A549 (cell line): ENCODE measurements around the gene GRID1. TPM values are rescaled to one million over a fixed set of nuclear protein-coding genes. Genes with fewer than 3 reads are reported as not detected.

Experiments used
- ATAC-seq, 2 experiments: fragments of 200-7000 bp in 1 of 2; fragments of >200 bp in 1 of 2; cut with Nextera tagmentation in 1 of 2; cut with Tn5 transposase in 1 of 2; 3 replicates each; pipeline versions ENCODE4 v1.8.0 to v1.9.1; 2018 to 2020; ENCODE audit warnings: mild to moderate bottlenecking in 1 of 2, moderate library complexity in 1 of 2
- CTCF ChIA-PET: fragments of 300-600 bp; sonication (Branson Sonifier 250); formaldehyde crosslinking; extraction: SDS; loops from one replicate; lab custom pipeline; 2021; ENCODE audit warnings: antibody characterized with exemption, inconsistent platforms; lab: Yijun Ruan, JAX
- POLR2A ChIA-PET: fragments of 350-600 bp; formaldehyde crosslinking; extraction: SDS; loops from one replicate; lab custom pipeline; 2021; ENCODE audit warnings: antibody characterized with exemption, inconsistent platforms; lab: Yijun Ruan, JAX
- DNase-seq, 2 experiments: peaks; one replicate each; pipeline versions ENCODE4 v3.0.0 to v3.0.0-alpha.2; 2011 to 2016; ENCODE audit warnings: low read depth in 1 of 2, low spot score in 1 of 2
- FAIRE-seq: peaks from 2 replicates; lab custom pipeline; 2011; peaks lifted over from hg19 to GRCh38; lab: Jason Lieb, UNC
- H3K27ac ChIP-seq, 2 experiments: fragments of >200 bp; sonication (Bioruptor Twin); formaldehyde crosslinking; 3 replicates each; pipeline ENCODE4 v1.5.1; 2016 to 2017
- H3K4me1 ChIP-seq: fragments of >200 bp; sonication (Bioruptor Twin); formaldehyde crosslinking; 3 replicates; pipeline ENCODE4 v1.6.1; 2016
- H3K4me2 ChIP-seq: fragments of >200 bp; sonication (Bioruptor Twin); formaldehyde crosslinking; 3 replicates; pipeline ENCODE4 v1.6.1; 2016
- H3K4me3 ChIP-seq: fragments of >200 bp; sonication (Bioruptor Twin); formaldehyde crosslinking; 3 replicates; pipeline ENCODE4 v1.5.1; 2016
- H3K9me3 ChIP-seq: fragments of >200 bp; sonication (Bioruptor Twin); formaldehyde crosslinking; 3 replicates; pipeline ENCODE4 v1.6.1; 2016
- CHD2 ChIP-seq: fragments of 150-350 bp; IDR thresholded peaks from 2 replicates; pipeline ENCODE4 v1.6.1; 2014; ENCODE audit warnings: low read length; ENCODE audit not compliant: partially characterized antibody
- EHF ChIP-seq: fragments of 250-450 bp; sonication (Bioruptor Pico); IDR thresholded peaks from 2 replicates; pipeline ENCODE4 v1.5.0; 2020; ENCODE audit warnings: mild to moderate bottlenecking
- EP300 ChIP-seq, 2 experiments: fragments of >200 bp; sonication (Bioruptor Twin); formaldehyde crosslinking; IDR thresholded peaks; 2 replicates in 1 of 2; 3 replicates in 1 of 2; pipeline ENCODE4 v1.6.1; 2016 to 2017
- ESRRA ChIP-seq: fragments of 150-350 bp; IDR thresholded peaks from 2 replicates; pipeline ENCODE4 v1.6.1; 2014; ENCODE audit warnings: mild to moderate bottlenecking, low read length, borderline replicate concordance
- FOSB ChIP-seq: fragments of 250-450 bp; sonication (Bioruptor Pico); IDR thresholded peaks from 2 replicates; pipeline ENCODE4 v1.5.0; 2020; ENCODE audit warnings: mild to moderate bottlenecking, moderate library complexity
- FOSL2 ChIP-seq, 2 experiments: fragments of 450-650 bp in 1 of 2; fragments of >200 bp in 1 of 2; sonication (Bioruptor Twin) in 1 of 2; formaldehyde crosslinking; IDR thresholded peaks; 2 replicates each; pipeline versions ENCODE4 v1.5.0 to v1.6.1; 2016 to 2020; ENCODE audit warnings: mild to moderate bottlenecking in 1 of 2, moderate library complexity in 1 of 2
- FOXS1 ChIP-seq: fragments of 250-450 bp; sonication (Bioruptor Pico); IDR thresholded peaks from 2 replicates; pipeline ENCODE4 v1.5.0; 2020; ENCODE audit warnings: mild to moderate bottlenecking, moderate library complexity
- GATA3 ChIP-seq: IDR thresholded peaks from 2 replicates; pipeline ENCODE4 v1.6.1; 2012; ENCODE audit warnings: borderline replicate concordance
- JUN ChIP-seq, 2 experiments: fragments of >200 bp; sonication (Bioruptor Twin); formaldehyde crosslinking; IDR thresholded peaks; 2 replicates in 1 of 2; 3 replicates in 1 of 2; pipeline ENCODE4 v1.6.1; 2016 to 2017
- JUNB ChIP-seq: fragments of >200 bp; sonication (Bioruptor Twin); formaldehyde crosslinking; IDR thresholded peaks from 2 replicates; pipeline ENCODE4 v1.6.1; 2016
- KDM1A ChIP-seq: fragments of 200-600 bp; sonication (generic); IDR thresholded peaks from 2 replicates; pipeline ENCODE4 v1.6.1; 2016; ENCODE audit warnings: low read depth, mild to moderate bottlenecking
- KDM5A ChIP-seq: fragments of 200-600 bp; sonication (generic); IDR thresholded peaks from 2 replicates; pipeline ENCODE4 v1.6.1; 2016; ENCODE audit warnings: antibody characterized with exemption, mild to moderate bottlenecking
- MAFK ChIP-seq: fragments of 450-650 bp; IDR thresholded peaks from 2 replicates; pipeline ENCODE4 v1.6.1; 2014; ENCODE audit not compliant: partially characterized antibody
- MAZ ChIP-seq: fragments of 150-350 bp; IDR thresholded peaks from 2 replicates; pipeline ENCODE4 v1.6.1; 2014; ENCODE audit warnings: antibody characterized with exemption, low read depth, low read length, borderline replicate concordance
- MYC ChIP-seq: IDR thresholded peaks from 2 replicates; pipeline ENCODE4 v1.6.1; 2012; ENCODE audit warnings: mild to moderate bottlenecking, inconsistent platforms, low read length, improper control_type of control experiment, borderline replicate concordance
- NFE2L2 ChIP-seq: fragments of 150-350 bp; conservative IDR thresholded peaks from 2 replicates; pipeline ENCODE4 v1.6.1; 2014; ENCODE audit warnings: low read length
- RAD21 ChIP-seq, 2 experiments: fragments of >200 bp in 1 of 2; sonication (Bioruptor Twin) in 1 of 2; formaldehyde crosslinking in 1 of 2; IDR thresholded peaks in 1 of 2; conservative IDR thresholded peaks in 1 of 2; 2 replicates in 1 of 2; 3 replicates in 1 of 2; pipeline ENCODE4 v1.6.1; 2012 to 2018; ENCODE audit warnings: inconsistent platforms in 1 of 2
- RARB ChIP-seq: fragments of 250-450 bp; sonication (Bioruptor Pico); IDR thresholded peaks from 2 replicates; pipeline ENCODE4 v1.8.0; 2021; ENCODE audit warnings: mild to moderate bottlenecking, moderate library complexity
- SMC3 ChIP-seq: fragments of >200 bp; sonication (Bioruptor Twin); formaldehyde crosslinking; IDR thresholded peaks from 3 replicates; pipeline ENCODE4 v1.6.1; 2018; ENCODE audit warnings: inconsistent platforms
- SREBF2 ChIP-seq: fragments of 450-650 bp; IDR thresholded peaks from 2 replicates; pipeline ENCODE4 v1.6.1; 2014; ENCODE audit warnings: mild to moderate bottlenecking, moderate library complexity
- TFCP2L1 ChIP-seq: fragments of 250-450 bp; sonication (Bioruptor Pico); IDR thresholded peaks from 2 replicates; pipeline ENCODE4 v1.5.0; 2021; ENCODE audit warnings: mild to moderate bottlenecking
- TP53 ChIP-seq: fragments of 250-450 bp; sonication (Bioruptor Pico); IDR thresholded peaks from 2 replicates; pipeline ENCODE4 v1.5.0; 2021; ENCODE audit warnings: mild to moderate bottlenecking, moderate library complexity
- ZNF302 ChIP-seq: fragments of 250-450 bp; sonication (Bioruptor Pico); IDR thresholded peaks from 2 replicates; pipeline ENCODE4 v1.9.0; 2021; ENCODE audit warnings: inconsistent platforms, mild to moderate bottlenecking, moderate library complexity
- ZSCAN20 ChIP-seq: fragments of 250-450 bp; sonication (Bioruptor Pico); IDR thresholded peaks from 2 replicates; pipeline ENCODE4 v1.8.0; 2022; ENCODE audit warnings: mild to moderate bottlenecking, moderate library complexity
- WGBS: methylation state at CpG from one replicate; pipeline ENCODE4 v1.1.6; 2017; ENCODE audit errors: missing lambda C conversion rate; 5-methylcytosine and 5-hydroxymethylcytosine counted together
- polyA plus RNA-seq, 4 experiments: library from polyadenylated mRNA; depleted of rRNA in 3 of 4; stranded (reverse); fragments of >200 nt; fragmentation: RNase III in 1 of 4; extraction: RNeasy Plus Mini Kit Qiagen cat#74134 plus additional on column Dnase treatment in 1 of 4; gene quantifications; 2 replicates in 3 of 4; 3 replicates in 1 of 4; pipeline ENCODE4 v1.2.3, GENCODE V29; 2011 to 2017
- TF ChIP-seq, protein P1 (sequence below): IDR thresholded peaks from 2 replicates; pipeline ENCODE4 v1.6.1; 2012
- TF ChIP-seq, protein P2 (sequence below): fragments of 150-350 bp; IDR thresholded peaks from 2 replicates; pipeline ENCODE4 v1.6.1; 2014; ENCODE audit warnings: low read depth, mild to moderate bottlenecking, low read length
- TF ChIP-seq, protein P3 (sequence below): fragments of 250-450 bp; sonication (Bioruptor Pico); IDR thresholded peaks from 2 replicates; pipeline ENCODE4 v1.5.0; 2020; ENCODE audit warnings: low read depth, mild to moderate bottlenecking, moderate library complexity
- TF ChIP-seq, protein P4 (sequence below): fragments of >200 bp; sonication (Bioruptor Twin); formaldehyde crosslinking; IDR thresholded peaks from 2 replicates; pipeline ENCODE4 v1.6.1; 2016
- TF ChIP-seq, protein P5 (sequence below): fragments of >200 bp; sonication (Bioruptor Twin); formaldehyde crosslinking; IDR thresholded peaks from 3 replicates; pipeline ENCODE4 v1.5.1; 2016
- TF ChIP-seq, protein P6 (sequence below): IDR thresholded peaks from 2 replicates; pipeline ENCODE4 v1.6.1; 2012; ENCODE audit warnings: low read depth, borderline replicate concordance

The GRID1 gene
- polyA plus RNA-seq, 2 of the 4 experiments (the other 2 are of a cell fraction): 0.14 to 0.30 TPM

DNA sequence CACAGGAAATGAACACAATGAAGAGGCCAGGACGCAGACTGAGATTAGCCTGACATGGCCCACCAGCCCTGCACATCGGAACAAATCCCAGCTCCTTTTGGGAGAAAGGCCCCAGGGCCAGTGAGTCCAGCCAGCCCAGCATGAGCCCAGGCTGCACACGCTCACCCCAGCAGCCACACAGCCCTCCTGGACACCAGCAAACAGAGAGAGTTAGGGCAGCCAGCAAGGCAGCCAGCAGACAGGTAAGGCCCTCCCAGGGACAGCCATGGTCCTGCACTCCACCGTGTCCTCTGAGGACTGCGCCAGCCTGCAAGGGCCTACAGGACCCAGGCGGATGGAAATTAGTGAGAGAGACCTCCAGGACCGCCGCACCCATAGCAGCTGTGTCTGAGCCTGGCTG is 8.1 kb upstream of the GRID1 start:
- no peak overlapping the region for H3K27ac ChIP-seq
- no peak overlapping the region for H3K4me3 ChIP-seq
- DNase-seq (no peak), FAIRE-seq (no peak), ATAC-seq (no peak)
- POLR2A ChIA-PET: no interaction called here
- H3K4me2 ChIP-seq: no peak overlapping the region
- no peaks in the 10 kb centered on the region for H3K4me1 ChIP-seq
- WGBS: 47% methylated on average over 8 of the region's 8 CpGs
- CTCF ChIA-PET: interaction anchor here (0.7 to 1.8 kb wide), 4 partner anchors 25 to 1834 kb away, joined by 4 to 9 read pairs (median 4); no protein-coding TSS in a partner anchor
- no peaks in the 10 kb centered on the region for H3K9me3 ChIP-seq
- TF ChIP-seq, protein P1, sequence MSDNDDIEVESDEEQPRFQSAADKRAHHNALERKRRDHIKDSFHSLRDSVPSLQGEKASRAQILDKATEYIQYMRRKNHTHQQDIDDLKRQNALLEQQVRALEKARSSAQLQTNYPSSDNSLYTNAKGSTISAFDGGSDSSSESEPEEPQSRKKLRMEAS: no peak
- TF ChIP-seq ZSCAN20: no peak
- TF ChIP-seq MYC: no peak

DNA sequence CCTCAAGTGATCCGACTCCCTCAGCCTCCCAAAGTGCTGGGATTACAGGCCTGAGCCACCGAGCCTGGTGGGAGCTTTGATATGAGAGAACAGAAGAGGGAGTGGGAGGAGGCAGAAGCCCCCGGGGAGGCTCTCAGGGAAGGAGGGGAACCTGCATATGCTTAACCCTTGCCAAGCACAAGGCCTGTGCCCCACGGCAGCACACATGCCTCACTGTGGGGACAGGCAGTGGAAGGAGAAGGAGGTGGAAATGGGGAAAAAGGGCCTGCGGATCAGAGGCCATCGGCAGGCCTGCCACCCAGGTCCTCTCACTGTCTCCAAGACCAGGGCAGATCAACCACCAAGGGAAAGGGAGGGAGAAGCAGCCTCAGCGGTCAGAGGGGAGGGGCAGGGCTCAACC is 7.2 kb upstream of the GRID1 start:
- WGBS: 63% methylated on average over 7 of the region's 7 CpGs
- DNase-seq (no peak), ATAC-seq (no peak), FAIRE-seq (no peak)
- ChIA-PET POLR2A (no interaction called here), CTCF (no interaction called here)
- Histone ChIP-seq H3K4me3 (no peak overlapping the region), H3K4me2 (no peak overlapping the region), H3K4me1 (no peaks in the 10 kb centered on the region), H3K9me3 (no peaks in the 10 kb centered on the region), H3K27ac (no peak overlapping the region)
- TF ChIP-seq, protein P1: no peak
- TF ChIP-seq ESRRA (no peak), FOSL2 (IDR thresholded peaks at IDR 0.05) (no peak), FOSL2 (CRISPR knock-in tag; IDR thresholded peaks at IDR 0.05) (no peak), NFE2L2 (no peak), KDM1A (no peak), ZSCAN20 (no peak), FOSB (no peak), RARB (CRISPR knock-in tag) (no peak), JUN (IDR thresholded peaks at IDR 0.05) (no peak), TP53 (no peak), ZNF302 (CRISPR knock-in tag) (no peak), MAZ (no peak), FOXS1 (CRISPR knock-in tag) (no peak), EP300 (IDR thresholded peaks at IDR 0.05) (no peak), RAD21 (conservative IDR thresholded peaks at IDR 0.05 in 1 of 2, IDR thresholded peaks at IDR 0.05 in 1 of 2) (no peak), SMC3 (no peak), TFCP2L1 (CRISPR knock-in tag) (no peak)
- TF ChIP-seq, protein P2, sequence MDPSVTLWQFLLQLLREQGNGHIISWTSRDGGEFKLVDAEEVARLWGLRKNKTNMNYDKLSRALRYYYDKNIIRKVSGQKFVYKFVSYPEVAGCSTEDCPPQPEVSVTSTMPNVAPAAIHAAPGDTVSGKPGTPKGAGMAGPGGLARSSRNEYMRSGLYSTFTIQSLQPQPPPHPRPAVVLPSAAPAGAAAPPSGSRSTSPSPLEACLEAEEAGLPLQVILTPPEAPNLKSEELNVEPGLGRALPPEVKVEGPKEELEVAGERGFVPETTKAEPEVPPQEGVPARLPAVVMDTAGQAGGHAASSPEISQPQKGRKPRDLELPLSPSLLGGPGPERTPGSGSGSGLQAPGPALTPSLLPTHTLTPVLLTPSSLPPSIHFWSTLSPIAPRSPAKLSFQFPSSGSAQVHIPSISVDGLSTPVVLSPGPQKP: no peak
- TF ChIP-seq, protein P3, sequence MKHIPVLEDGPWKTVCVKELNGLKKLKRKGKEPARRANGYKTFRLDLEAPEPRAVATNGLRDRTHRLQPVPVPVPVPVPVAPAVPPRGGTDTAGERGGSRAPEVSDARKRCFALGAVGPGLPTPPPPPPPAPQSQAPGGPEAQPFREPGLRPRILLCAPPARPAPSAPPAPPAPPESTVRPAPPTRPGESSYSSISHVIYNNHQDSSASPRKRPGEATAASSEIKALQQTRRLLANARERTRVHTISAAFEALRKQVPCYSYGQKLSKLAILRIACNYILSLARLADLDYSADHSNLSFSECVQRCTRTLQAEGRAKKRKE (CRISPR knock-in tag): no peak
- TF ChIP-seq, protein P4, sequence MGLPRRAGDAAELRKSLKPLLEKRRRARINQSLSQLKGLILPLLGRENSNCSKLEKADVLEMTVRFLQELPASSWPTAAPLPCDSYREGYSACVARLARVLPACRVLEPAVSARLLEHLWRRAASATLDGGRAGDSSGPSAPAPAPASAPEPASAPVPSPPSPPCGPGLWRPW: no peak

DNA sequence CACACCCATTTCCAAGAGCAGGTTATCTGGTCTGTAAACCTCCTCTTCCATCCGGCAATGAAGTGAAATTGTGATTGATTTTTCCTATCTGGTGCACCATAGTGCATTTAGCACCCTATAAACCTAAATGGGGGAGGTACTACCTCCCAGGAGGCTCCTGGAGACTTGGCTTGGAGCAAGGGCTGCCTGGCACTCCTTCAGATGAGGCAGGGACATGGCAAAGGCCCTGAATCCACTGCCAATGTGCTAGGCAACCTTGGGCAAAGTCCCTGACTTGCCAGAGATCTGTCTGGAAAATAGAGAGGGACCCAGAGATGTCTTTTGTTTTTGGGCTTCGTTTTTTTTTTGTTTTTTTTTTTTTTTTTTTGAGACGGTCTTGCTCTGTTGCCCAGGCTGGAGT is 6.7 kb upstream of the GRID1 start:
- DNase-seq: no peak
- 28% methylated on average over 2 of the region's 3 CpGs for WGBS
- Histone ChIP-seq H3K4me1 (no peaks in the 10 kb centered on the region), H3K27ac (no peak overlapping the region), H3K9me3 (no peaks in the 10 kb centered on the region), H3K4me2 (no peak overlapping the region), H3K4me3 (no peak overlapping the region)
- CTCF ChIA-PET: interaction anchor here (1.0 kb wide), 1 partner anchor 9 kb away, joined by 3 read pairs; no protein-coding TSS in a partner anchor
- POLR2A ChIA-PET: no interaction called here
- ATAC-seq: no peak
- no peak for FAIRE-seq
- TF ChIP-seq, protein P5, sequence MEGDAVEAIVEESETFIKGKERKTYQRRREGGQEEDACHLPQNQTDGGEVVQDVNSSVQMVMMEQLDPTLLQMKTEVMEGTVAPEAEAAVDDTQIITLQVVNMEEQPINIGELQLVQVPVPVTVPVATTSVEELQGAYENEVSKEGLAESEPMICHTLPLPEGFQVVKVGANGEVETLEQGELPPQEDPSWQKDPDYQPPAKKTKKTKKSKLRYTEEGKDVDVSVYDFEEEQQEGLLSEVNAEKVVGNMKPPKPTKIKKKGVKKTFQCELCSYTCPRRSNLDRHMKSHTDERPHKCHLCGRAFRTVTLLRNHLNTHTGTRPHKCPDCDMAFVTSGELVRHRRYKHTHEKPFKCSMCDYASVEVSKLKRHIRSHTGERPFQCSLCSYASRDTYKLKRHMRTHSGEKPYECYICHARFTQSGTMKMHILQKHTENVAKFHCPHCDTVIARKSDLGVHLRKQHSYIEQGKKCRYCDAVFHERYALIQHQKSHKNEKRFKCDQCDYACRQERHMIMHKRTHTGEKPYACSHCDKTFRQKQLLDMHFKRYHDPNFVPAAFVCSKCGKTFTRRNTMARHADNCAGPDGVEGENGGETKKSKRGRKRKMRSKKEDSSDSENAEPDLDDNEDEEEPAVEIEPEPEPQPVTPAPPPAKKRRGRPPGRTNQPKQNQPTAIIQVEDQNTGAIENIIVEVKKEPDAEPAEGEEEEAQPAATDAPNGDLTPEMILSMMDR: no peak
- TF ChIP-seq GATA3: no peak
- TF ChIP-seq KDM5A: no peak
- no peak for TF ChIP-seq CHD2
- TF ChIP-seq EHF (CRISPR knock-in tag): no peak
- TF ChIP-seq MYC: no peak
- TF ChIP-seq, protein P6, sequence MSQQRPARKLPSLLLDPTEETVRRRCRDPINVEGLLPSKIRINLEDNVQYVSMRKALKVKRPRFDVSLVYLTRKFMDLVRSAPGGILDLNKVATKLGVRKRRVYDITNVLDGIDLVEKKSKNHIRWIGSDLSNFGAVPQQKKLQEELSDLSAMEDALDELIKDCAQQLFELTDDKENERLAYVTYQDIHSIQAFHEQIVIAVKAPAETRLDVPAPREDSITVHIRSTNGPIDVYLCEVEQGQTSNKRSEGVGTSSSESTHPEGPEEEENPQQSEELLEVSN: no peak
- TF ChIP-seq SREBF2: no peak
- TF ChIP-seq MAFK: no peak
- TF ChIP-seq FOSL2 (IDR thresholded peaks at IDR 0.05): no peak
- TF ChIP-seq FOSL2 (CRISPR knock-in tag; IDR thresholded peaks at IDR 0.05): no peak
- no peak for TF ChIP-seq JUNB
